ENCODE data around the gene B4GALNT2. TPM values are rescaled to one million over a fixed set of nuclear protein-coding genes. Genes with fewer than 3 reads are reported as not detected.

The B4GALNT2 gene
- total RNA-seq, 1 donor from 2014 or later, result 0.98 TPM

- DNase-seq, result no peak
- no peak within 1 kb of the TSS for H3K27ac Mint-ChIP-seq (ENCODE audit: unreplicated experiment)
- TF ChIP-seq CTCF (IDR thresholded peaks at IDR 0.05; ENCODE audit: partially characterized antibody, unreplicated experiment), result no peak
- no peaks in the 10 kb centered on the region for H3K4me1 Mint-ChIP-seq (ENCODE audit: low read depth, unreplicated experiment)
- no peaks in the 10 kb centered on the region for H3K36me3 Mint-ChIP-seq (ENCODE audit: unreplicated experiment)
- H3K27me3 Mint-ChIP-seq (ENCODE audit: unreplicated experiment), result peaks cover 9% of the 10 kb centered on the region
- no peaks in the 10 kb centered on the region for H3K9me3 Mint-ChIP-seq (ENCODE audit: unreplicated experiment)
- H3K4me3 Mint-ChIP-seq (ENCODE audit: unreplicated experiment), result no peak within 1 kb of the TSS
These were observed 77.8 kb downstream of the B4GALNT2 start, which contains the start of the genes ABI3 and GNGT2 for GRCh38 chr17:49210158-49211029. TSS of gene ABI3 (plus strand) at chr17:49210707. CDS start at chr17:49210725, 18 bp downstream. TSS of gene GNGT2 (minus strand) at chr17:49210574. CDS start at chr17:49207422, 3,152 bp downstream.

- no peak for DNase-seq
- TF ChIP-seq CTCF (IDR thresholded peaks at IDR 0.05; ENCODE audit: partially characterized antibody, unreplicated experiment), result no peak
- H3K27me3 Mint-ChIP-seq (ENCODE audit: unreplicated experiment), result peaks cover 5% of the 10 kb centered on the region
- no peak overlapping the region for H3K4me3 Mint-ChIP-seq (ENCODE audit: unreplicated experiment)
- no peaks in the 10 kb centered on the region for H3K4me1 Mint-ChIP-seq (ENCODE audit: low read depth, unreplicated experiment)
- no peak overlapping the region for H3K27ac Mint-ChIP-seq (ENCODE audit: unreplicated experiment)
- no peaks in the 10 kb centered on the region for H3K36me3 Mint-ChIP-seq (ENCODE audit: unreplicated experiment)
- peaks cover 1% of the 10 kb centered on the region for H3K9me3 Mint-ChIP-seq (ENCODE audit: unreplicated experiment)
These were observed 80.8 kb downstream of the B4GALNT2 start for GRCh38 chr17:49213399-49213798.

- Mint-ChIP-seq H3K4me1 (ENCODE audit: low read depth, unreplicated experiment) (no peaks in the 10 kb centered on the region), H3K36me3 (ENCODE audit: unreplicated experiment) (no peaks in the 10 kb centered on the region), H3K9me3 (ENCODE audit: unreplicated experiment) (peaks cover 1% of the 10 kb centered on the region), H3K27ac (ENCODE audit: unreplicated experiment) (no peak overlapping the region), H3K27me3 (ENCODE audit: unreplicated experiment) (peaks cover 5% of the 10 kb centered on the region), H3K4me3 (ENCODE audit: unreplicated experiment) (no peak overlapping the region)
- no peak for DNase-seq
- no peak for TF ChIP-seq CTCF (IDR thresholded peaks at IDR 0.05; ENCODE audit: partially characterized antibody, unreplicated experiment)
These were observed 81.3 kb downstream of the B4GALNT2 start for GRCh38 chr17:49213847-49214246.

GRCh38 chr17:49214676-49215360 lies 82.2 kb downstream of the B4GALNT2 start:
- Mint-ChIP-seq H3K9me3 (ENCODE audit: unreplicated experiment) (peaks cover 1% of the 10 kb centered on the region), H3K27me3 (ENCODE audit: unreplicated experiment) (peaks cover 4% of the 10 kb centered on the region), H3K4me1 (ENCODE audit: low read depth, unreplicated experiment) (no peaks in the 10 kb centered on the region), H3K36me3 (ENCODE audit: unreplicated experiment) (no peaks in the 10 kb centered on the region), H3K4me3 (ENCODE audit: unreplicated experiment) (no peak overlapping the region), H3K27ac (ENCODE audit: unreplicated experiment) (no peak overlapping the region)
- no peak for DNase-seq
- no peak for TF ChIP-seq CTCF (IDR thresholded peaks at IDR 0.05; ENCODE audit: partially characterized antibody, unreplicated experiment)

Measured in glutamatergic neuron (in vitro differentiated cells).